ENCODE data around the gene ROR2.

The ROR2 gene

GRCh38 chr9:91765296-91765695 lies 184.7 kb downstream of the ROR2 start:
- TF ChIP-seq SIN3A (IDR thresholded peaks at IDR 0.05; ENCODE audit: borderline replicate concordance, insufficient read depth, low read length): no peak
- no peak for TF ChIP-seq POLR2AphosphoS5 (IDR thresholded peaks at IDR 0.05; ENCODE audit: low read depth, low read length)
- TF ChIP-seq FOXP2 (optimal IDR thresholded peaks at IDR 0.05; ENCODE audit: borderline replicate concordance, extremely low read depth, extremely low read length, insufficient read depth): no peak
- TF ChIP-seq REST (IDR thresholded peaks at IDR 0.05; ENCODE audit: insufficient read depth in 1 of 2, low read depth in 2 of 2, low read length in 2 of 2): no peak
- no peak for TF ChIP-seq TAF1 (IDR thresholded peaks at IDR 0.05; ENCODE audit: borderline replicate concordance, insufficient read depth, low read length)

GRCh38 chr9:91764661-91765060 lies 185.4 kb downstream of the ROR2 start:
- TF ChIP-seq FOXP2 (optimal IDR thresholded peaks at IDR 0.05; ENCODE audit: borderline replicate concordance, extremely low read depth, extremely low read length, insufficient read depth) (no peak), REST (IDR thresholded peaks at IDR 0.05; ENCODE audit: insufficient read depth in 1 of 2, low read depth in 2 of 2, low read length in 2 of 2) (no peak), SIN3A (IDR thresholded peaks at IDR 0.05; ENCODE audit: borderline replicate concordance, insufficient read depth, low read length) (no peak), TAF1 (IDR thresholded peaks at IDR 0.05; ENCODE audit: borderline replicate concordance, insufficient read depth, low read length) (no peak), POLR2AphosphoS5 (IDR thresholded peaks at IDR 0.05; ENCODE audit: low read depth, low read length) (no peak)

- TF ChIP-seq TAF1 (IDR thresholded peaks at IDR 0.05; ENCODE audit: borderline replicate concordance, insufficient read depth, low read length): no peak
- no peak for TF ChIP-seq POLR2AphosphoS5 (IDR thresholded peaks at IDR 0.05; ENCODE audit: low read depth, low read length)
- no peak for TF ChIP-seq REST (IDR thresholded peaks at IDR 0.05; ENCODE audit: insufficient read depth in 1 of 2, low read depth in 2 of 2, low read length in 2 of 2)
- no peak for TF ChIP-seq FOXP2 (optimal IDR thresholded peaks at IDR 0.05; ENCODE audit: borderline replicate concordance, extremely low read depth, extremely low read length, insufficient read depth)
- TF ChIP-seq SIN3A (IDR thresholded peaks at IDR 0.05; ENCODE audit: borderline replicate concordance, insufficient read depth, low read length): no peak
Observed at GRCh38 chr9:91761362-91761761, 188.7 kb downstream of the ROR2 start.

GRCh38 chr9:91760906-91761305 lies 189.1 kb downstream of the ROR2 start:
- TF ChIP-seq TAF1 (IDR thresholded peaks at IDR 0.05; ENCODE audit: borderline replicate concordance, insufficient read depth, low read length) (no peak), POLR2AphosphoS5 (IDR thresholded peaks at IDR 0.05; ENCODE audit: low read depth, low read length) (no peak), REST (IDR thresholded peaks at IDR 0.05; ENCODE audit: insufficient read depth in 1 of 2, low read depth in 2 of 2, low read length in 2 of 2) (no peak), FOXP2 (optimal IDR thresholded peaks at IDR 0.05; ENCODE audit: borderline replicate concordance, extremely low read depth, extremely low read length, insufficient read depth) (no peak), SIN3A (IDR thresholded peaks at IDR 0.05; ENCODE audit: borderline replicate concordance, insufficient read depth, low read length) (no peak)

GRCh38 chr9:91758491-91758981 lies 191.5 kb downstream of the ROR2 start:
- no peak for TF ChIP-seq TAF1 (IDR thresholded peaks at IDR 0.05; ENCODE audit: borderline replicate concordance, insufficient read depth, low read length)
- no peak for TF ChIP-seq REST (IDR thresholded peaks at IDR 0.05; ENCODE audit: insufficient read depth in 1 of 2, low read depth in 2 of 2, low read length in 2 of 2)
- no peak for TF ChIP-seq FOXP2 (optimal IDR thresholded peaks at IDR 0.05; ENCODE audit: borderline replicate concordance, extremely low read depth, extremely low read length, insufficient read depth)
- TF ChIP-seq SIN3A (IDR thresholded peaks at IDR 0.05; ENCODE audit: borderline replicate concordance, insufficient read depth, low read length): no peak
- TF ChIP-seq POLR2AphosphoS5 (IDR thresholded peaks at IDR 0.05; ENCODE audit: low read depth, low read length): no peak
